Activated gamma-delta T cell treated with Interleukin-2 at 50 U/mL for 16 hours (primary cell): Measurements from ENCODE around the gene PTGFRN.

Source experiments
- DNase-seq: peaks from one replicate; pipeline ENCODE4 v3.0.0-alpha.2; 2020

The PTGFRN gene

DNA sequence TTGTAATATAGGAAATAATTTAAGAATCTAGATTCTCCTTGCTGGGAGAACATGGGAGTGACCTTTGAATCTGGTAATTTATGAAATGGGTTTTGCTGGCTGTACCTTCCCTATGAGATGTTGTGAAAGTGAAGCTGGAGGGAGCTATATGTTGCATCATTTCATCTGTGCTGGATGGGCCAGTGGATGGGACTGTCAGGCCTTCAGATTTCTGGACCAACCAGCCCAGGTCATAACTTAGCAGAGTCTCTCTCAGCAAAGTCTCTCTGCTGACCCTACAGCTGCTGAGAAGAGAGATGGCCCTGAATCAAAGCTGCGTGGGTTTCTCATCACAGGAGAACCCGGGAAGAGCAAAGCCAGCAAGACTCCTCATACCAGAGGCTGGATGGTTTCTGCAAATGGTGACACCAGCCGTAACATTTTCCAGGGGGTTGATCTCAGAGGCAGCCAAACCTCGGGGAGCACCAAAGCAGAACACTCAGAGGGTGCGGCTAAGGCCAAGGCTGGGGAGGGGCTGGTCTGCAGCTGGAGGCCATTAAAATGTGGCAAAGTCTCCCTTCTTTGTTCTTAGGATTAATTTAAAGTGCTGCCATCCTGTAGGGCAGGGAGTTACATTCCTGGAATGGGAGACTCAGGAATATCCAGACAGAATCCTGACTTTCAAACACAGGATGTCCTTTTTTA is 18.2 kb upstream of the PTGFRN start:
- no peak for DNase-seq

DNA sequence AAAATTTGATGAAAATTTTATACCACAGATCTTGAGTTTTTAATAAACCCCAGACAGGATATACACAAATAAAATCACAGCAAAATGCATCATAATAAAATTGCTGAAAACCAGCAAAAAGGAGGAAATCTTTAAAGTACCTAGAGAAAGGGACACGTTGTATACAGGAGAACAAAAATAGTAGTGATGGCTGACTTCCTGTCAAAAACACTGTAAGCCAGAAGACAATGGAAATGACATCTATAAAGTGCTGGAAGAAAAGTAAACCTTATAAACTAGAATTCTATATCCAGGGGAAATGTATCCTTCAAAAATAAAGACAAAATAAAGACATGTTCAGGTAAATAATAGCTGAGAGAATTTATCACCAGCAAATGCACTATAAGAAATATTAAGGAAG is 14.6 kb upstream of the PTGFRN start:
- DNase-seq = no peak

DNA sequence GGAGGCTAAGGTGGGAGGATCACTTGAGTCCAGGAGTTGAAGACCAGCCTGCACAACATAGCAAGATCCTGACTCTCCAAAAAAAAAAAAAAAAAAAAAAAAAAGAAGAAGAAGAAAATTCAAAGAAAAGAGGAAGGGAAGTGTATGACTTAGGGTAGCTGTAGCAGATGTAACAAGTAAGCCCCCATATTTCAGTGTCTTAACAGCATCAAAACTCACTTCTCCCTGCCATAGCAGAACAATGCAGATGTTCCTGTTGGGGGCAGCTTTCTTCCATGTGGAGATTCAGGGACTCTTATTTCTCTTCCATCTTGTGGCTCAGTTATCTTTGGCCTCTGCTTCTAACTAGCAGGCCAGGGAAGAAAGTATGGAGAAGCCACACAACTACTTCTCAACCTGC is 10.2 kb upstream of the PTGFRN start:
- no peak for DNase-seq

DNA sequence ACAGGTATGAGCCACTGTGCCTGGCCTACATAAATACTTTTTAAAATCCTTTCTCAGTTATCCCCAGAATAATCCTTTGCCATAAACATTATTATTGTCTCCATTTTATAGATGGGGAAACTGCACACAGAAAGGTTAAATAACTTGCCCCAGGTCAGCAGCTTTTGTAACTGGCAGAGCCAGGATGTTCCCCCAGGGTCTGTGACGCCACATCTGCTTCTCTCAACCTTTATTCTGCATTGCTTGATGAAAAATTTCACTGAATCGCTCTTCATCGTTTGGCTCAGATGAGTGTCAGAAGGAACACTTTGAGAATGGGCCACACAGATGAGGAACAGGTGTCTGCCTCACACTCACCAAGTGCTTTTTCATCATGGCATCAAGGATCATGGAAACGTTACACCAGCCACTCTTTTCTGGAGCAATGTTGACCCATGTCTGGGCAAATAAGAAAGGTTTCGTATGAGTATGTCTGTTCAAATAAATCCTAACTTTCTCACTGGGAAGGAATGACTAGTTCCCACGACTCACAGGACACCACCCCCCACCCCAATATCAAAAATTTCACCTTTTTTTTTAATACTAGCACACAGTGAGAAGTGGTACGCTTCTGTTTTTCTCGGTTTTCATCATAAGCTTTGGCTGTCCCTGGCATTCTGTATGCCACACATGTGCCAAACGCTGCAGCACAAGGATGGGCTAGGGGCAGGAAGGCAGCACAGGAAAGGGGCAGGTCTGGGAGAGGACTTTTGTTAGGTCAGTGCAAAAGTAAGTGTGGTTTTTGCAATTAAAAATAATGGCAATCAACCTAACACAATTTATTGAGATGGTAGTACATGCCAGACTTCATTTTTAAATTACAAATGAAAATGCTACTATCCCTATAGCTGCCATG is 9.0 kb upstream of the PTGFRN start:
- no peak for DNase-seq

DNA sequence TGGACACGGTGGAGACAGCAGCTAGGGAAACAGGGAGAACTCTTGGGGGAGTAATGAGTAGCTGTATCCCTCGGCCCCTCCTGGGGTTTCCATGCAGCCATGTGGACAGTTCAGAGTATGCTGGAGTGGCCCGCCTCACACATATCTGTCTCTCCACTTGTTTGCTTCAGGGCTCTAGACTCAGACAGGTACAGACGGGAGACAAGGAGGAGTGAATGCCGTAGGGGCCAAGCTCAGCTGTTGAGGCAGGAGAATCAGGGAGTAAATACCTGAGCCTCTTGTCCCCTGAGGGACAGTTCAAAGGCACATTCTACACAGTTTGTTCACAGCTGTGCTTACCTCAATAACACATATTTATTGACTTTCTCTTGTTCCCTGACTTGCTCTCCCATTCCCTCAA is 7.7 kb upstream of the PTGFRN start:
- DNase-seq = no peak

DNA sequence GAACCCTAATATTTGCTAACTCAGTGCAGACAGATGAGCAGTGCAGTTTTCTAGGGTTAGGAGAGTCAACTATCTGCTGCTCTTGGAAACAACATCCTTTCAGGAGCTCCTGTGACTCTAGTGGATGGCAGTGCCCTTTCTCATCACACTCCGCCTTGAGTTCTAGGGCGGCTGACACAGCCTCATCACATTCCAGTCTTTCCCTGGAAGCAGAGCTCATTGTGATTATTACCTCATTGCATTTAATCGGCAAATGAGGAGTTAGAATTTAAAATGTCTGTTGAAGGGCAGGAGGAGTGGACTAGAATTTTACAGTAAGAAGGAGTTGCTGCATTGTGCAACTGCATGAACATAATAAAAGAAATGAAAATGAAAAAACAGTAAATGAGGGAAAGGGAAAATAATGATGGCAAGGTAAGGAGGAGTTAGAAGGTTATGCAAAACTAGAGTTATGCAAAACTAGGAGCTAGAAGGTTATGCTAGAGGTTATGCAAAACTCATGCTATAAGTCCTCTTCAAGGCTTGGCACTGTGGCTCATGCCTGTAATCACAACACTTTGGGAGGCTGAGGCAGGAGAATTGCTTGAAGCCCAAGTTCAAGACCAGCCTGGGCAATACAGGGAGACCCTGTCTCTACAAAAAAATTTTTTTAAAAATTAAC is 6.9 kb upstream of the PTGFRN start:
- DNase-seq = no peak

DNA sequence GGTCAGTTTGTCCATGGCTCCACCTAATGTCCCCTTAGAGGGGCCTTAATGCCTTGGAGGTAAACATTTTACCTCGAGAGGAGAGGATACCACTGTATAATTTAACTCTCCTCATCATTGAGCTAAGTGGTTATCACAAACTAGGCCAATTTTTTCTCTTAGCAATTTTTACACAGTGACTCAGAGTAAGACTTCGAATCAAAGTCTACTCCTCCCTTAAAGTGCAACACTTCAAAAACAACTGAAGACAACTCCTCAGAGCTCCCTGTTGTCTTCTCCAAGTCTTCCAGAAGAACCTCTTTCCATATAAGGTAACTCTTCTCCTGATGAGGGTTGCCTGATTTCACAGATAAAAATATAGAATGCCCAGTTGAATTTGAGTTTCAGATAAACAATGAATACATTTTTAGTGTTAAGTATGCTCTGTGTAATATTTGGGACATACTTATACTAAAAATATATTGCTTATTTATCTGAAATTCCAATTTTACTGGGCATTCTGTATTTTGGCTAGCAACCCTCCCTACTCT is 4.9 kb upstream of the PTGFRN start:
- DNase-seq = no peak

DNA sequence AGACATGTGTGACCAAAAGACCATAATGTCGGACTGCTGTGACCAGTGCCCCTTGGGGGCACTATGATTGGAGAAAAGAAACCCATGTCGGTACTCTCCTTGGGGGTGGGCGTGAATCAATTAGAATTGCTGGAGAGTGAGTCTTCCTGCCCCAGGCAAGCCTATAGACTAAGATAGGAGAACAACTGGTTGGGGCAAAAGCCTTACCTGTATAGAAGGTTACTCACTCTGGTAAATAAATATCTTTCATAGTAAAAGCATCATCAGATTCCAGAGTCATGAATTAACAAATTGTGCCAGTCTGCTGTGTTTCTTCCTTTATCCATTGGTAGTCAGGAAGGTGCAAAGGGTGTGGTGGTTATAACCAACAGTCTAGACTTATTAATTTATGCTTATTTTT is 2.9 kb upstream of the PTGFRN start:
- no peak for DNase-seq

DNA sequence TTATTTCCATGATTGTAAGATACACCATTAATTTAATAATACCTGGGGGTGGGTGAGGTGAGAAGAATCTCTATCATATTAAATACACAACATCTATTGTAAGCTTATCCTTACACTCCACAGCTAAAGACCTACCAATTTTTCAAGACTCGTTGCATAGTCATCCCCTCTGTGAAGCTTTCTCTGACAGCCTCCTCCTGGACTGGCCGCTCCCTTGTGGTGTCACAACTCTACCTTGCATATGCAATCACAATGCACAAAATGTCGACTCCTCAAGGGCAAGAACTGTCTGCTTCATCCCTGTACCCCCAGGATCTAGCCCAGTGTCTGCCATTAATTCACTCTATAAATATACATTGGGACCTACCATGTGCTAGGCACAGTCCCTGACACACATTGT is 2.4 kb upstream of the PTGFRN start:
- DNase-seq = no peak

DNA sequence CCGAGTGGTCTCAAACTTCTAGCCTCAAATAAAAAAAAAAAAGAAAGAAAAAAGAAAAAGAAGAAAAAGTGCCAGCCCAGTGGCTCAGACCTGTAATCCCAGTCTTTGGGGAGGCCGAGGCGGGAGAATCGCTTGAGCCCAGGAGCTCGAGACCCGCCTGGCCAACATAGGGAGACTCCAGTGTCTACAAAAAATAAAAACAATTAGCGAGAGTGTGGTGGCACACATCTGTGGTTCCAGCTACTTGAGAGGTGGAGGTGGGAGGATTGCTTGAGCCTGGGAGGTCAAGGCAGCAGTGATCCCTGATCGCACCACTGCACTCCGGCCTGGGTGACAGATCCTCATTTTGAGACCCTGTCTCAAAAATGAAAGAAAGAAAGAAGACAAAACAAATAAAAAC is 1.4 kb upstream of the PTGFRN start:
- no peak for DNase-seq

DNA sequence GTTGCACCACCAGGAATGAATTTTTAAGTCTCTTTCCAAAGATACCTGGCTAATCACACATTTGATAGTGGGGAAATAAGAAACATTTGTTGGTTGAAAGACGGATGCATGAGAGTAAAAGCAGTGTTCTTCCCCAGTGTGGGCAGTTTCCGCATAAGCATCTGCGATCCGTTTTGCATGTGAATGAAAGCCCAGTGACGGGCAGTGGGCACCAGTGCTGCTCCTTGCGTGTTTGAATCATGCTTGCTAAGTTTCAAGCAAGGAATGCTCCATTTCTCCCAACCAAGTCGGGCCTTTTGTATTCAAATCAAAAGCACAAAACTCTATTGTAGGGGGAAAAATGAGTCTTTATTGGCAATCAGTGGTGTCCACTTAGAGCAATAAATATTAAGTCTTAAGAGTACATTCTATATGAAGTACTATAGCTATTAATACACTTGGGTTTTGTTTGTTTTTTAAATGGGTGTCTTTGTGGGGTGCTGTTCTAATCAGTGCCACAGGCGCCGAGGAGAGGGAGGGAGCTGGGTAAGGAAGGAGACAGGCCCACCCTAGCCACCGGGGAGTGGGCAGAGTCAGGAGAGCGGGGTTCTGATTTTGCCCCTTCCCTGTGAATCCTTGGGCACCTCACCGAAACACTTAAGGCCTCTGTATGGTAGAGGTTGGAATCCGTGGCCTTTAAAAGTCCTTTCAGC is 750 bp upstream of the PTGFRN start:
- no peak for DNase-seq

DNA sequence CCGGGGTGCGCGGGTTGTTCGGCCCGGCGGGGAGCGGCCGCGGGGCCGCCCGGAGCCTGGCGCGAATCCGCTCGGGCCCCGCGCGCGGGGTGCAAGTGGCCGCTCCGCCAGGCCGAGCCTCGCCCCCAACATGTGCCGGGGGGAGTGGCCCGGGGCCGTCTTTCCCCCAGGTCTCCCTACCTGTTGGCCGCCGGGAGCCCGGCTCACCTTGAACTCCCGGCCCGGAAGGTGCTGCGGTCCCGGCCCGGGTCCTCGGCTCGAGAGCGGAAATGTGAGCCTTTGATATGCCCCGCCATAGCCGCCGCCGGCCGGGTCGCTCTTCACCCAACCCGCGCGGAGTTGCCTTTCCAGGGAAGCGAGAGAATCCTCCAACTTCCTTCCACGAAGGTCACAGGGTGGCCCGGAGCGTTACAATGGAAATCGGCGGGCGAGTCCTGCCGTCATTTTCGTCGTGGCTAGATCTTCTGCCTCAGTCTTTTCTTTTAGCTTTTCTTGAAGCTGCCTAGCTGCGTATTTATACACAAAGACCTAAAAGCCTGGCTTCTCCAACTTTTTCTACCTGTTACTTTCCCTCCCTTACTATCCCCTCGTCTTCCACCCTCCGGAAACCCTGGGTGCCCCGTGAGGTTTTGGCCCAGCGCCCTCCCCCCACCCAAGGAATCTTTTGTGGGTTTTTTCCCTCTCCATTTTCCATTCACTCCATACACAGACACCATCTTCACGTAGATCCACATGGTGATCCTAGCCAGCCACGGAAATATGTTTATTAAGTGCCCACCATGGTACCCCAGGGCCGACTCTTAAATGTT is 867 bp downstream of the PTGFRN start:
- DNase-seq = peak; percentile 25

DNA sequence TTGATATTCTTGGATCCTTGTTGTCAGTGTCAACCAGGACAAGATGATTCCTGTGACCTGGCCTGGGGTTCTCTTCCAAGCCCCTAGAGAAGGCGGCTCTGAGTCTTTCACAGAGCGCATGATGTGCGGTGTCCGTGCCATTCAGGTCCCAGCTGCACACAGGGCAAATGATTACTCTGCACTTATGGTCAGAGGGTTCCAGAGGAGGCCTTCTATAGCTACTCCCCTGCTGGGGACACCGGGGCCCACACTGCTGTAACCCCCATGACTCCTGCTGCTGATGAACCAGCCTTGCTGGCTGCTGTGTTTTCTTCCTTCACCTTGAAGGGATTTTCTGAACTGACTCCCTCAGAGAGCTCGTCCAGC is 1.5 kb downstream of the PTGFRN start:
- DNase-seq = no peak

DNA sequence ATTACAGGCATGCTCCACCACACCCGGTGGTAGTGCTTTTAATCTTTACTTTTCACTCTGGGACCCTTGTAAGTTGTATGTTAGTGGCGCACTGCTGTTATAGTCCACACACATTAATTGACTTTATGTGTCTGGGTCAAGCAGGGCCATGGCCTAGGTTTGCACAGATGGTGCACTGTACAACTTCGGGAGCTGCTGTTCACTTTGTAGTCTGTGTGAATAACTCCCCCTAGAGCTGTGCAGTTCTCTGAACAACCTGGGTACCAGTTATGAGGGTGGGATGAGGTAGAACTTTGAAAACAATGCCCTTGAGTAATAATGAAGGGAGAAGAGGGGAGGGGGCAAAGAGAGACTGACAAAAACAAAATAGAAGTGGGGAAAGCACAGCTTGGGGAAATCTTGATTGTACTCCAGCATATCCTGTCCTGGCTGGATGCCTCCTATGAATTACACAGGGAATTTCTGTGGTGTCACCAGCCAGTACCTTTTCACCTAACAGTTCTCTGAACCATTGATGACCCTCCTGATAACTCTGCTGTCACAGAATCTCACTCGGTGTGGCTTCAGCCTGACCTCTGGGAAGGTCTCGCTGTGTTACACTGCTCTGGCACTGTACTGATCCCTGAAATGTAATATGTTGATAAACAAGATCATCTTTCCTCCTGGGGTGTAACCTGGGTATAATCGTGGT is 2.2 kb downstream of the PTGFRN start:
- no peak for DNase-seq

DNA sequence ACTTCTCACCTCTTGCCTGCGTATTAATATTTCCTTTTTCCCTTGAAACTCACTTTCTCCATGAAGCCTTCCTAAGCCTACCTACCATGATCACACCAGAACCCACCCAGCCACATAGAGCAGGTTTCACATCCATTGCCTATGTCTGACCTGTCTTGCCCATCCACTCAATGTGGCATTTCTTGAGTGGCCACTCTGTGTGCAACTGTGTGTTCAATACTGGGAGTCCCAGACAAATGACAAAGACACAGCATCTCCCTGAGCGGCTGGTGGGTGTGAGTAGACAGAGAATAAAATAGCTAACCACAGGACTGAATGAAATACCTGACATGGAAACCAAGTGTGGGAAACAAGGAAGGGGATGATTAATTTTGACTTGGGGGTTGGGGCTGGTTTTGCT is 3.1 kb downstream of the PTGFRN start:
- DNase-seq = no peak

DNA sequence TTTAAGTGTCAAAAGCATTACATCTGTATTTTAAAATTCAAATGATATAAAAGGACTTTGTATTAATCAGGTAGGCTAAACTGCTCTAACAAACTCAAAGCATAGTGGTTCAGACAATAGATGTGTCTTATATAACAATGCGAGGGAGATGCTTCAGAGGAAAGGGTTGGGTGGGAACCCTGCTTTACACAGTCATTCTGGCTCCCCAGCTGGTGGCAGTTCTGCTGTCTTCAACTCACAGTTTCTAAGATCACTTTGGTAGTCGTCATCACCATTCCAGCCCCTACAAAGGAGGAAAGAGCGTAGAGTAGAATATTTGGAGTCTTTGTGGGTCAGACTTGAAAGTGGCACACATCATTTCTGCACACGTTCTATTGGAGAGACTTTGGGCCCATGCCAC is 4.2 kb downstream of the PTGFRN start:
- no peak for DNase-seq

DNA sequence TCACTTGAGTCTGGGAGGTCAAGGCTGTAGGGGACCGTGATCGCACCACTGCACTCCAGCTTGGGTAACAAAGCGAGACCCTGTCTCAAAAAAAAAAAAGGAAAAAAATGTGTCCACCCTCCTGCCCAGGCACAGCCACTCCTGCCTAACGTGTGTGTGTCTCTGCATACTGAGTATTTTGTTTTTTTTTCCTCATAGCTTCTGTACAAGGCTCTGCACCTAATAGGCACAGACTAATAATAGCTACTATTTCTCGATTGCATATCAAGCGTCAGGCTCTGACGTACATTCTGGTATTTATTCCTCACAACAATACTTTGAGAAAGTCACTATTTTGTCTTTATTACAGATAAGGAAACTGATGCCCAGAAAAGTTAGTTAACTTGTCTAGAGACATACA is 5.0 kb downstream of the PTGFRN start:
- DNase-seq = no peak

DNA sequence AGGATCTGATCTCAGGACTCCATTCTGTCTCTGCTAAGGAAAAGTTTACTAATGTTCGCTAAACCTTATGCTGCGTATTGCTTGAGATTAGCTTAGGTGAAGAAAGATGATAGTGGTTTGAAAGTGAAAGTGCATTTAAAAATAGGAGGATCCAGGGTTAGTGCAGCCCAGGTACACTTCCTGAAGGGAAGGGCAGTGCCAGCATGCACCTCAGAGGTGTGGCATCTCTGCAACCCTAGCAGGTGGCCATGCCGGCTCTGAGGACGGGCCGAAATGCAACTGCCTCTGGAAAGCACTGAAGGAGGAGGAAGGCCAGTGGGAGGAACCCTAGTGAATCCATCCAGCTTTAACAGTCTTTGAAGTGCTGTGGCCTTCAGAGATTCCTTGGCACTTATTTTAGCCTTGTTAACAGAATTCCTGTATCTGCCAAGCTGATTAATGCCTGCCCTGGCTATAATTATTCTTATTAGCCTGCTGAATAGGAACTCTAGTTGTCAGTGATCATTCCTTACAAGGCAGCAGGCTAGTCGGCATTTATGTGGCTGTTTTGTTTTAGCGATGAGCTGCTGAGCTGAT is 5.5 kb downstream of the PTGFRN start:
- no peak for DNase-seq

DNA sequence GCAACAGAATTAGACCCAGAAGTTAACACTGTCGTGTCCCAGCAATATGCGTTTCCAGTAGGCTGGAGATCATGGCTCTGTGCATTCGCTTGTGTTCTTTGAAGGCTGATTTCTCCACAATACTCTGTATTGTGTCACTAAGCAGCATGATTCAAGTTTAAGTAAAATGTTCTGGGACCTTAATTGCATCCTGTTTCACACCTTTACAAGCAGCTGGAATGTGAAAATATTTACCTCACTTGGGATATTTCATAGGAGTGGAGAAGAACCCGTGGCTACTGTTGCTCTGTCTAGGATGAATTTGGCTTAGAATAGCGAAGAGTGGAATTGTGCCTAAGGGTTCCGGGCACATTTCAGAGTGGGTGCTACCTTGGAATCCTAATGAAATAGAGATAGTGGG is 6.3 kb downstream of the PTGFRN start:
- no peak for DNase-seq

DNA sequence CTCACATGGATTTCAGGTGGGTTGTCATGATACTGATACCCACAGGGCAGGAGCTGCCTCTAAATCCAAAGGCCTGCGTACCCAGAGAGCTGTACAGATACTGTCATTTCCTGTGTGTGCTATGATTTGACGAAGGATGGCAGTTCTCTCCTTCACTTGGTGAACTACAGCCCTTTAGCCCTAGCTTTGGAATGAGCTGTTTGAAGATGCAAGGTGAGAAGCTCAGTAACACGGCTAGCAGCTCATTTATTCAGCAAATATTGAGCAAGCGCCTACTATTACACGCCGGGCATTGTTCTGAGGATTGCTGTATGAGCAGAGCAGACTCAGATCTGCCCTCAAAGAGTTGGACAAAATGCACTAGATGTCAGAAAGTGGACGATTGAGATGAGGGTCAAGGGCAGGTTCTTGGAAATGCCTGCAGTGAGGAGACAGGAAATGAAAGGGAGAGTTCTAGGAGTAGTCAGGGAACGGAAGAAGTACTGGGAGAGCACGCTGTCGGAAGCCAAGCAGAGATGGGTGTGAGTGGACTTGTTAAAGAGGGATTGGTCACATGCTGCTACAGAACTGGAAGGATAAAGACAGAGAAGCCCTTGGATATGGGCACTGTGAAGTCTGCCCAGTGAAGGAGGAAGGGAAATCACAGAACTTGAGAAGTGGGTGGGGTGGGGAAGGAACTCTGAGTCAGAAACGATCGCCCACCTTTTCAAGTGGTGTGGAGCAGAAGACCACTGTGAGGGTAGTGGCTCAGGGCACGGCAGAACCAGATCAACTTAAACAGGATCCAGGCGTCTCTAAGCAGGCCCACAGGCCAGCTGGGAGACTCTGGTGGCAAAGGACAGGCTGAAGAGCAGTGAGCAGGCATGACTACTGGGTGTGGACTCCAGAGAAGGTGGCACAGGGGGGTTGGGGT is 7.1 kb downstream of the PTGFRN start:
- DNase-seq = no peak
